Measurements from ENCODE around the gene KCNC3.

The KCNC3 gene

DNA sequence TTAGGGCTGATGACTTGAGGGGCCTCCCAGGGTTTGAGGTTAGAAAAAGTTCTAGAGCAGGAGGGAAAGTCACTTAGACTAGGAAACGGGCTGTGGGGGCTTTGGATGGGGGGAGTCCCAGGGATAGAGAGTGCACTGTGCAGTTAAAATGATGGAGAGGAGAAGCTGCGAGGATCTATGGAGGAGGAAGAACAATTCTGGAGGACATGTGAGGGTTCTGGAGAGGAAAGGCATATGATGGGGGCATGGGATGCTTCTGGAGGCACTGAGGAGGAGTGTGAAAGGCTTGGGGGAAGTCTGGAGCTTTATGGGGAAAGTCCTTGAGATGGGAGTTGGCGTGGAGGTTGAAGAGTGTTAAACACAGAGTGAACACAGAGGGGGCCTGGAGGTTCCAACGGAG, 2.2 kb downstream of the KCNC3 start:
- DNase-seq = no peak

GRCh38 chr19:50326101-50326664, 3.0 kb downstream of the KCNC3 start:
- no peak for DNase-seq

- peak; percentile 16 to 64 (median 45) for DNase-seq
Observed at GRCh38 chr19:50325310-50326100, 3.7 kb downstream of the KCNC3 start.

- DNase-seq = no peak
Observed at GRCh38 chr19:50324331-50324730, 4.8 kb downstream of the KCNC3 start.

- DNase-seq = no peak
Observed at GRCh38 chr19:50323782-50324133, 5.4 kb downstream of the KCNC3 start.

GRCh38 chr19:50322931-50323781, 6.0 kb downstream of the KCNC3 start:
- DNase-seq = no peak

GRCh38 chr19:50322234-50322633, 6.9 kb downstream of the KCNC3 start:
- no peak for DNase-seq

DNA sequence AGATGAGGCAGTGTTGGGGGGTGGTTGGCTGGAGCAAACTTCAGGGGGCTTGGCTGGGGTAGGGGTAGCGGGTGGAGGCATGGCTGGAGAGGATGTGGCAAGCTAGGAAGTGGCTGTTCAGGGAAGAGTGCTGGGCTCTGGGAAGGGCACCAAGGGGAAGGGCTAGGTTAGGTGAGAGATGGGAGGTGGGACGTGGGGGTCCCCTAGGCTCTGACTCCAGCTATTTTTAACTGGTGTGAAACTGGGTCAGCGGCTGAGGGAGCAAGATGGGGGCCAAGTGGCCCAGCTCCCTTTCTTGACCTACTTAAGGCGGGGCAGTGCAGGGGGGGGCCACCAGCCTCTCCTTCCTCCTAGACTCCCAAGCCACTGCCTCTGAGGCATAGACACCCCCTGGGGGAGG, 7.3 kb downstream of the KCNC3 start:
- no peak for DNase-seq

- no peak for DNase-seq
Observed at GRCh38 chr19:50320596-50320995, 8.6 kb downstream of the KCNC3 start.

GRCh38 chr19:50320051-50320450, 9.1 kb downstream of the KCNC3 start:
- DNase-seq = no peak

DNA sequence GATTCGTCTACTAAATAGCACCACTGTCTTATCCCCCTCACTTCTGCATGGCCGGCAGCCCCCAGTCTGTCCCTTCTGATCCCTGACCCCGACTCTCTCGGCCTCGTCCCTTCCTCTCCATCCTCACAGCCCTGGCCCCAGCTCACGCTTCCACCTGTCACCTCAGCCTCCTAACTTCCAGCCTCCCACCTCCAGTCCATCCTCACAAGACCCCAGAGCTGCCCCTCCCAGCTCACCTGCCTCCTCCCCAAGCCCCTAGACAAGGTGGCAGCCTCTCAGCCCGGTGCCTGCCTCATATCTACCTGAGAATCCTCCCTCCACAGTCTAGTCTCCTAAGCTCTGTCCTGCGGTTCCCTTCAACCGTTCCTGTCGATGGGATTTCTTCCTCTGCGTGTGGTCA, 10.0 kb downstream of the KCNC3 start:
- DNase-seq = no peak

DNA sequence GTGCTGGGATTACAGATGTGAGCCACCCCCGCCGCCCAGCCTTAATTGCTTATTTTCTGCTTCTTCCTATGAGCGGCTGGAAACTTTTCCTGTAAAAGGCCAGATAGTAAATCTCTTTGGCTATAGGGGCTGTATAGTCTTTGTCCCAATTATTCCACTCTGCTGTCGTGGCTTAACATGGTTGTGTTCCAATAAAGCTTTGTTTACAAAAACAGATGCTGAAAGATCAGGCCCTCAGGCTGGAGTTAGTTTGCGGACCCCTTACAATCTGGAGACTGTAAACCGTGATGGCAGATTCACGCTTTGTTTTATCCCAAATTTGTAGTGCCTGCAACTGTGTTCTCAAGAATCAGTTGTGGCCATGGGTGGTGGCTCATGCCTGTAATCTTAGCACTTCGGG, 10.7 kb downstream of the KCNC3 start:
- DNase-seq = no peak

GRCh38 chr19:50317115-50317514, 12.1 kb downstream of the KCNC3 start:
- no peak for DNase-seq

DNA sequence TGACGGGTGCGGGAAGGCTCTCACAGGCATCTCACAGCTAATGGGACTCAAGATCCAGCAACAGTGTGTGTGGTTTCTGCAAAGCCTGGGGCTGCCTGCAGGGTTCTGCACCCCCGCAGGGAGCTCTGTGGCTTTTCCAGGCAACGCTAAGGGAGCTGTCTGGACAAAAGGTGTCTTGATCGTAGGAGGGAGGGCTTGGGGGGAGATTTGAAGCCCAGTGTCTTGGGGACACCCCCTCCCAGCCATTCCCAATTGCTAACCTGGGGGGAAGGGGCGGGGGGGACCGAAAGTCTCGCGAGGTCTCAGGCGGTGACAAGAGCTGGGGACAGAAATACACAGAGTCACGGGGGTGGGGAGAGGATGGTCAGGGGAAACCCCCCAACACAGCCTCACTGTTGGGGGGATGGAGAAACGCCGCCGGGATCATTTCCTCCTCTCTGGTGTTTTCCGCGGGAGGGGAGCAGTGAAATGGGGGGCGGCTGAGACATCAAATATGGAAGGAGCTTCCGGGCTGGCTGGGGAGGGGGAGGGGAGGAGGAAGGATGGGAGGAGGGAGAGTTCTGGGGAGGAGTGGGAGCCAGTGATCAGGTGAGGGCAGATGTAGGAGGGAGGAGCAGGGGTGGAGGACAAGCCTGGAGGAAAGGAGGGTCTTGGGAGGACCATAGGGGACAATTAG, 13.3 kb downstream of the KCNC3 start:
- DNase-seq = no peak

DNA sequence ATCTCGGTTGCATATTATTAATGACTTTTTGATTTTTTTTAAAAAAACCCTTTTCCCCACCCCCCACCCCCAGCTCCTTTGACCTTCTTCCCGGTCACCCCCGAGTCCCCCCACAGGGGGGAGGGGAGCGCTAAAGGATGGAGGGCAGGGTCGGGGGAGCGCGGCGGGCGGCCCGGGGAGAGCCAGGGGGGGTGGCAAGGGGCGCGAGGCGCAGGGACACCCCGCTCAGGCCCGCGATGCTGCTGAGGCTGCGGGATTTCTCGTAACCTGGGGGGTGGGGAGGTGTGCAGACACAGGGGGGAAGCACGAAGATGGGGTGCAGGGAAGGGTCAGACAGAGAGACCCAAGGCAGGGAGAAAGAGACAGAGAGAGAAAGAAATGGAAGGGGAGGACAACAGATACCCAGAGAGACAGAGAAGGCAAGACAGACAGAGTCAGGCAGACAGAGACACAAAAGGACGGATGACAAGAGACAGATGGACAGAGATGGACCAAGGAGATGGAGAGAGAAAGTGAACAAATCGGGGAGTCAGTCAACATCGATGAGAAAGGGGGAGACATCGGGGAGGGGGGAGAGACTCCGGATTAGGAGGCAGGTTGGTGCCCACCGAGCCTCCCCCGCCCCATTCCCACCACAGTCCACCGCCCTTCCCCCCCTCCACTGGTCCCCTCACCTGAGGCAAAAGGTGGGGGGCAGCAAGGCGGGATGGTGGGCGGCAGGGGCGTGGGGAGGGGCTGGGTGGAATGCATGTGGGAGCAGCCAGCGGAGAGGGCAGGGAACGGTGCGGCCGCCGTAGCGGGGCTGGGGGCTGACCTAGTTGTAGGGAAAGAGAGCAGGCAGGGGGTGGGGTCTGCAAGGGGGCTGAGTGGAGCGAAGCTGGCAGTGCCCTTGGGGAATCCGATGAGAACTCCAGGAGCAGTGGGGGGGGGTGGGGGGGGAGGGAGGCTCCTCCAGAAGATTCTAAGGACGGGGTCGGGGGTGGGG, 14.2 kb downstream of the KCNC3 start:
- DNase-seq = no peak

DNA sequence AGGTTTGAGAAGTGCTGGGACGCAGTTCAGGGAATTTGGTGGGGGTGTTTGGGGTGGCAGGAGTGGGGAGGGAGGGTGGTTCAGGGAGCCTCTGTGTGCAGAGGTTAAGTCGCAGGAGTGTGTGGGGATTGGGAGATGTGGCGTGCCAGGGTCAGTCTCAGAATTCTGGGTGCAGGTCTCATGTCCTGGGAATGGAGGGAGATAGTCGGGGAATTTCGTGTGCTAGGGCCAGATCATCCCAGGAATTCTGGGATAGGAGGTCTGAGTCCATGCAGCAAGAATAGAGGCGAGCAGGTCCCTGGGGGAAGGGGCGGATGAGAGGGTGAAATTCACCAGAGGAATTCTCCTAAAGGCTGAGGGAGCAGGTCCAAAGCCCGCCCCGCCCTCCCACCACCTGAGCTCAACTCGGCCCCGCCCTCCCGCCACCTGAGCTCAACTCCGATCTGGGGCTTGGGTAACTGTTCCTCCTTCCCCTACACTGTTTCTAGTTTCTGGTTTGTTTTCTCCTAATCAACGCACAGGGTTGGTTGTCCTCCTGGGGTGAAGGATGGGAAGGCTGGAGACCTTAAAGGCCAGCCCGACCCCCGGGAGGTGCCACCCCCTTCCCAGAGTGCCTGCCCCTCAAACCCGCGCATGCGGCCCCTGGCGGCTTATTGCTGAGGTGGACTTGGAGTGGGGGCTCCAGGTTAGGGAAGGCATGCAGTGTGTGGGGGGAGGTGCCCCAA, 15.2 kb downstream of the KCNC3 start:
- DNase-seq = no peak

GRCh38 chr19:50312967-50313811, 16.0 kb downstream of the KCNC3 start:
- no peak for DNase-seq

DNA sequence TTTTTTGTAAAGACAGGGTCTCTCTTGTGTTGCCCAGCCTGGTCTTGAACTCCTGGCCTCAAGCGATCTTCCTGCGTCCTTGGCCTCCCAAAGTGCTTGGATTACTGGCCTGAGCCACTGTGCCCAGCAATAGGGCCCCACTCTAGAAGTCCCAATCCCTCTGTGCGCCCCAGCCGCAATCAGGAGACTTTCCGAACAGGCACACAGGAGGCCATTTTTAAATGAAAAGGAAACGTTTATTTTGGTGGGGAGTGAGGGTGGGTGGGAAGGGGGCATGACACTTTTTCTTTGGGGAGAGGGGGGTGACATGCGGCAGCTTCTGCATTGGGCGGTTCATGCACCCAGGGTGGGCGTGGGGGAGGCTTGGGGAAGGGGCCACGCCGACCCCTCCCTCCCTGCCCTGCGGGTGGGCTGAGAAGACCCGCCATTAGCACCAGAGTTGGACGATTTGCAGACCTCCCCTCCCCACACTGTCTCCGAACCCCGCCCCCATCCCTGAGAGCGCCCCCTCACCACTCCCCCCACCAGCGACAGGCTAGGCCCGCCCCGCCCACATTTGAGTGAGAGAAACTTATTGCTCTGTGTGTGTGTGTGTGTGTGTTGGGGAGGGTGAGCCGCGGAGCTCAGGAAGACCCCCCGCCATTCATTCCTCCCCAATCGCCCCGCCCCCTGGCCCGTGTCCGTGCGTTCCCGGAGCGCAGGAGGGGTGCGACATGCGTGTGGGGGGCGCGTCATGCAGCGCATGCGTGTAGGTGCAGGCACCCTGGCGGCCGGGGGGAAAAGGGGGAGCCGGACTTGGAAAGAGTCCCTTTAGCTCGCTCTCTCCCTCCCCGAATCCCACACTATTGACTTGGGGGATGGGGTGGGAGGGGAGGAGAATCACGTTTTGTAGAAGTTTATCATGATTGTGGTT, 17.2 kb downstream of the KCNC3 start:
- DNase-seq = no peak

DNA sequence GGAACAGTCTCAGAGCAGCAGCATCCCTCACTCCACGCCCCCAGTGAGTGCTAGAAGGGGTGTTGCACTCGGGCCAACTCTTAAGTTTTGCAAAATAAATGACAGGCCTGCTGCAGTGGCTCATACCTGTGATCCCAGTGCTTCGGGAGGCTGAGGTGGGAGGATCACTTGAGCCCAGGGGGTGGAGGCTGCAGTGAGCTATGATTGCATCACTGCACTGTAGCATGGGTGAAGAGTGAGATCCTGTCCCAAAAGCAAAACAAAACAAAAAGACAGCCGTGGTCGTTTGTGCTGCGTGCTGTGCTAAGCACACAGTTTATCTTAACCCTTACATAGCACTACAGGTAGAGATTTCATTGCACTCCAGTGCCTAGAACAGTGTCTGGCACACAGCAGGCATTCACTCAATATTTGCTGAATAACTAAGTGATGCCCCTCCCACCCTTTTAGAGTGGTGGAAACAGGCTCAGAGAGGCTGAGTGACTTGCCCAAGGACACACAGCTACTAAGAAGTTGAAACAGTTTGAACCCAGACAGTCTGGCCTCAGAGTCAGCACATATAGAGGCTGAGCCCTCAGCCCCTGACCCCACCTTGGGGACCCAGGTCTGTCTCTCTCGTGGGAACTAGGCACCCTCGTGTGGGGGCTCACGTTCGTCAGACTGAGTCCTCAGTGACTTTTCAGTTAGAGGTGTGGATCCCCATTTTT, 18.3 kb downstream of the KCNC3 start:
- no peak for DNase-seq
